Uterus (tissue), 2 donors: ENCODE results near the gene IL36RN.

Experiments used
- CTCF ChIP-seq, 4 experiments: fragments of 200-600 bp in 2 of 4; fragments of 450-650 bp in 2 of 4; sonication (generic) in 2 of 4; IDR thresholded peaks; one replicate each; pipeline ENCODE4 v1.5.1; 2016 to 2019; ENCODE audit warnings: antibody characterized with exemption in 4 of 4, mild to moderate bottlenecking in 2 of 4, moderate library complexity in 1 of 4
- POLR2A ChIP-seq, 2 donors: fragments of 450-650 bp; IDR thresholded peaks; one replicate each; pipeline ENCODE4 v1.6.1; 2016; ENCODE audit warnings: antibody characterized with exemption in 2 of 2, mild to moderate bottlenecking in 1 of 2, moderate library complexity in 1 of 2

GRCh38 chr2:113053666-113054065, 5.3 kb upstream of the IL36RN start:
- no peak for TF ChIP-seq CTCF (IDR thresholded peaks at IDR 0.05)
- no peak for TF ChIP-seq POLR2A (IDR thresholded peaks at IDR 0.05)
